HG03108 (cell line): Measurements from ENCODE around the gene PRSS8.
"Not testable (repeated sequence)": the region's sequence is repeated elsewhere in the genome, so short reads cannot be mapped to it uniquely, and the experiment has no call there.

Source experiments
- ATAC-seq: cut with Tn5 transposase; IDR thresholded peaks from one replicate; pipeline ENCODE4 v1.9.1; 2021; ENCODE audit warnings: moderate library complexity; ENCODE audit not compliant: unreplicated experiment

PRSS8 gene

GRCh38 chr16:31145398-31145990 is 10.0 kb upstream of the PRSS8 start:
- ATAC-seq: no peak

DNA sequence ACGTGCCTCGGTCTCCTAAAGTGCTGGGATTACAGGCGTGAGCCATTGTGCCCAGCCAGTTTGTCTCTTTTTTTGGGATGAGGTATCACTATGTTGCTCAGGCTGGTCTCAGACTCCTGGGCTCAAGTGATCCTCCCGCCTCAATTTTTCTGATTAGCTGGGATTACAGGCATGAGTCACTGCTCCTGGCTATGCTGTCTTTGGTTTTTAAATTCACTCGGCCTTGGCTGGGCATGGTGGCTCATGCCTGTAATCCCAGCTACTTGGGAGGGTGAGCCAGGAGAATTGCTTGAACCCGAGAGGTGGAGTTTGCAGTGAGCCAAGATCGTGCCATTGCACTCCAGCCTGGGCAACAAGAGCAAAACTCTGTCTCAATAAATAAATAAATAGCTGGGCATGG is 8.9 kb upstream of the PRSS8 start:
- not testable (repeated sequence) for ATAC-seq

DNA sequence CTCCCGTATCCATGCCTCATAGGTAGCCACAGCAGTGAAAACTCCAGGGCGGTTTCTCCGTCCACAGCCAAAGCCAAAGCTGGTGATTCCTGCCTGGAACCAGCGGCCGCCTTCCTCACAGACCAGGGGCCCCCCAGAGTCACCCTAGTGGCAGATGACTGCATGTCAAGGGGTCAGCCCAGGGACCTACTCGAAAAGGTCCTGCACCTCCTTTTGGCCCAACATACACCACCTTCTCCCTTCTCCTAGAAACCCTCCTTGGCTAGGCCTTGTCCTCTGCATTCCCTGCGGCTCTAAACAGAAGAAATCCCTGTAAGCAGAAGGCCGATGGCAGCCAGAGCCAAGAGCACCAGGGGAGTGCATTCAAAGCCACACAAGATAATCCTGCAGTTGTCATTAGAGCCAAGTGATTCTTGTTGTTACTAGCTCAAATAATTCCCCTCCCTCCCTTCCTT is 8.2 kb upstream of the PRSS8 start:
- no peak for ATAC-seq

GRCh38 chr16:31143011-31143693 is 7.6 kb upstream of the PRSS8 start:
- ATAC-seq: no peak

DNA sequence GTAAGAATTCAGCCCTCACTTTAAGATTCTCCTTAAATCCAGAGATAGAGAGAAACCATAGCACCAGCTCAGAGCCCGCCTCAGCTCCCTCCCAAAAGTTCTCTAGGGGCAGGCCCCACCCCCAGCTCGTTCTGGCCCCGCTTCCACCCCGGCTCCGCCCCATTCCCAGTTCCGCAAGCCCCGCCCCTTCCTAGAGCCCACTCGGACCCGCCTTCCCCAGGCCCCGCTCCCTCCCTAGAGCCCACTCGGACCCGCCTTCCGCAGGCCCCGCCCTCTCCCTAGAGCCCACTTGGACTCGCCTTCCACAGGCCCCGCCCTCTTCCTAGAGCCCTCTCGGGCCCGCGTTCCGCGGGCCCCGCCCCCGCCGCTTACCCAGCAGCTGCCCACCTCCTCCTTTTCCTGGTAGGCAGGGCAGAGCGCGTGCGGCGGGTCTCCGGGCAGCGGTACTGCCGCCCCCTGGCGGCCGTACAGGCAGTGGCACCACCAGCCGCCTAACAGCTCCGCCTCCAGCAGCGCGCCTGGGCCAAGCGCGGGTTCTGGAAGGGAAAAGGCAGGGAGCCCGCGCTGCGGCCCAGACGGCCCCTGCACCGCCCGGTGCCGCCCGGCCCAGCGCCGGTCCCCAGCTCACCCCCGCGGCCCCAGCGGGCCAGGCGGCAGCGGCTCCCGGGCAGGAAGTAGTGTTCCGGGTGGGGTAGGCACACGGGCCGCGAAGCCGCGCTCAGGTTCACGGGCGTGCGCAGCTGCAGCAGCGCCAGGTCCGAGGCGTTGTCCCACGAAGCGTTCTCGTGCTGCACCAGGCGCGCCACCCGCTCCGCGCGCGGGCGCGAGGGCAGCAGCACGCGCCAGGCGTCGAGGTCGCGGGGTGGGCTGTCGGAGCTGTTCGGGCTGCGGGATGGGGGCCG is 6.8 kb upstream of the PRSS8 start:
- peak; percentile 88 for ATAC-seq

GRCh38 chr16:31141489-31142108 is 6.1 kb upstream of the PRSS8 start:
- no peak for ATAC-seq

DNA sequence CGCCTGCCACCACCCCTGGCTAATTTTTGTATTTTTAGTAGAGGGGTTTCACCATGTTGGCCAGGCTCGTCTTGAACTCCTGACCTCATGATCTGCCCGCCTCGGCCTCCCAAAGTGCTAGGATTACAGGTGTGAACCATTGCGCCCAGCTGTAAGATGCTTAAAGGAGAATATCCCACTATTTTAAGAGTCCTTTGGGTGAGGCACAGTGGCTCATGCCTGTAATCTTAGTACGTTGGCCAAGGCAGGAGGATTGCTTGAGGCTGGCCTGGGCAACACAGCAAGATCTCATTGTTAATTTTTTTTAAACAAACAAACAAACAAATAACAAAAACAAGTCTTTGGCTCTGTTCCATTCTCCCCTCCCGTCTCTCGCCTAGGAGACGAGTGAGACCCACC is 5.5 kb upstream of the PRSS8 start:
- ATAC-seq: not testable (repeated sequence)

GRCh38 chr16:31138621-31139578 is 3.4 kb upstream of the PRSS8 start:
- ATAC-seq: no peak

GRCh38 chr16:31136822-31137499 is 1.4 kb upstream of the PRSS8 start:
- ATAC-seq: not testable (repeated sequence)

GRCh38 chr16:31136287-31136662 is 748 bp upstream of the PRSS8 start:
- ATAC-seq: no peak

GRCh38 chr16:31134625-31135534 is 647 bp downstream of the PRSS8 start:
- no peak for ATAC-seq

DNA sequence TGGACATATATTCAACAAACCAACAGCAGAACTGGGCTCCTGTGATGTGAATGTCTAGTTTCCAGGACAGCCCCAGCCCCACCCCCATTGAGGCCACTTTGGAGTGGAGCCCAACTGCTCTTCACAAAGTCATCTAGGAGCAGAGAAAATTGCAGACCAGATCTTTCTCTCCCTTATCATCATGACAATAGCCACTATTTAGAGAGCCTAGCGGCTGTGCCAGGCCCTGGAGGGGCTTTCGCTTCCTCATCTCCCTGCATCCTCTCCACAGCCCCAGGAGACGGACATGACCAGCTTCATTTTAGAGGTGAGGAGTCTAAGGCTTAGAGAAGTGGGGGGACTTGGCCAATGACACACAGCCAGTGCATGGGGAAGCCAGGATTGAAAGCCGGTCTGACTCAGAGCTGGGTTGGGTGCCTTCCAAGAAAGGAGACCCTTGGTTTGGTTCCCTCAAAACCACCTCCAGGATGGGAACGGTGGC is 1.4 kb downstream of the PRSS8 start:
- ATAC-seq: no peak

GRCh38 chr16:31133046-31133501 is 2.5 kb downstream of the PRSS8 start:
- ATAC-seq: no peak

- ATAC-seq: no peak
These were observed 3.1 kb downstream of the PRSS8 start for GRCh38 chr16:31132303-31132979.

- ATAC-seq: no peak
These were observed 3.7 kb downstream of the PRSS8 start for GRCh38 chr16:31131841-31132271.

DNA sequence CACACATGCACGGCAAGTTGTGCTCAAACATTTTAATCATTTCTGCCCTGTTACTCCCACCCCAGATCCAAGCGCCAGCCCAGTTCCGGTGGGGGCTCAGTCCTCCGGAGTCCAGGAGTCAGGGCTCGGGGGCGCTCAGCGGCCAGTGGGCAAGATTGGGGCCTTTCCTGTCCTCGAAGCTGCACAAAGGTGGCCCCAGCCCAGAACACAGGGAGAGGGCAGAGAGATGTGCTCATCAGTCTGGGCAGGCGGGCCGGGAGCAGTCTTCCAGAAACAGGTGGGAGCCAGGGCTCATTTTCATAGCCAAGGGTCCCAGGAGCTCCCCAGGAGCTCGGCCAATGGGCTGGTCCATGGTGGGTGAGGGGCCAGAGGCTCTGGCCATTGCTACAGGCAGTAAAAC is 4.1 kb downstream of the PRSS8 start:
- no peak for ATAC-seq

DNA sequence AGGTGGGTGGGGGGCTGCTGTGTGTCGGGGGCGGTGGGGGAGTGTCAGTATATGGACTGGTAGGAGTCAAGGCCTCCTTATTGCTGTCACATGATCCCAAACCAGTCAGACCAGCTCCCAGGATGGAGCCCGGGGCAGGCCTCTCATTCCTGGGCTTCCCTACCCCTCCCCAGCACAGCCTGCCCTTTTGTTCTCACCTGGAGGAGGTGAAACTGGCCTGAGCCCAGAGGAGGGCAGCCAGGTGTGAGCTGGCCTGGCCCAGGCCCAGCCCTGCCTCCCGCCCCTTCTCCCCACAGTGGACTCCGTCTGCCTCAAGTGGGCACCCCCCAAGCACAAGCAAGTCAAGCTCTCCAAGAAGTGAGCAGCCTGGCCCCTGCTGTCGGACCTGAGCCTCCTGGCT is 4.6 kb downstream of the PRSS8 start:
- no peak for ATAC-seq
